ENCODE data around the gene LRP1. TPM values are rescaled to one million over a fixed set of nuclear protein-coding genes. Genes with fewer than 3 reads are reported as not detected.

The LRP1 gene
- total and polyA plus RNA-seq, 4 donors, result 36.8 to 992 (median 370) TPM

DNA sequence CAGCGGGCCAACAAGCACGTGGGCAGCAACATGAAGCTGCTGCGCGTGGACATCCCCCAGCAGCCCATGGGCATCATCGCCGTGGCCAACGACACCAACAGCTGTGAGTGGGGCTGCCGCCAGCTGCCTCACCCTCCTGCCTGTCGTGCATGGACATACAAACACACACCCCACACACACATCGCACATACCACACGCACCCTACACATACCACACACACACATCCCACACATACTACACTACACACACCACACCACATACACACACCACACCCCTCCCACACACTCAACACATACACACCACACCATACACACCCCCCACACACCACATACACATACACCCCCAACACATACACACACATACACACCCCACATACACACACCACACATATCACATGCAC is 63.1 kb downstream of the LRP1 start:
- WGBS, 2 donors, result 85 to 88% methylated on average over 11 of the region's 11 CpGs
- ATAC-seq (ENCODE audit: low FRiP score), result no peak
- H3K4me1 ChIP-seq (ENCODE audit: control insufficient read depth in 1 of 2, insufficient read depth in 2 of 2, low read length in 2 of 2), result no peaks in the 10 kb centered on the region
- DNase-seq, result no peak
- no peak overlapping the region for H3K4me3 ChIP-seq (ENCODE audit: low read length in 2 of 2)
- intact Hi-C loops (cut with DNase I), result no loop called here
- H3K36me3 ChIP-seq (ENCODE audit: control insufficient read depth in 1 of 2, insufficient read depth in 2 of 2, low read length in 1 of 2), result peaks cover 9 to 33% of the 10 kb centered on the region in 2 donors
- no peak overlapping the region for H3K27ac ChIP-seq (ENCODE audit: low read depth in 1 of 2, low read length in 2 of 2)
- no peaks in the 10 kb centered on the region for H3K27me3 ChIP-seq (ENCODE audit: control insufficient read depth in 1 of 2, insufficient read depth in 2 of 2, low read length in 1 of 2)
- H3K9me3 ChIP-seq (ENCODE audit: control insufficient read depth, low read length), result no peaks in the 10 kb centered on the region

DNA sequence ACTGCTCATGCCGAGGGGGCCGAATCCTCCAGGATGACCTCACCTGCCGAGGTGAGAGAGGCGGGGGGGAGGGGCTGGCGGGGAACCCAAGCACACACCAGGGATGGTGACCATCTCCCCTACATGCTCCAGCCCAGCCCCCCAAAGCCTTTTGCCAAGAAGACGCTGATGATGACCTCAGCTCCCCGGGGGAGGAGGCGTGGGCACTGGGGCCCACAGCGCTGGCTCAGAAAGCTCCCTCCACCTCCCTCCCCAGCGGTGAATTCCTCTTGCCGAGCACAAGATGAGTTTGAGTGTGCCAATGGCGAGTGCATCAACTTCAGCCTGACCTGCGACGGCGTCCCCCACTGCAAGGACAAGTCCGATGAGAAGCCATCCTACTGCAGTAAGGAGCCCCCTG is 64.6 kb downstream of the LRP1 start:
- Histone ChIP-seq H3K27ac (ENCODE audit: low read depth in 1 of 2, low read length in 2 of 2) (no peak overlapping the region), H3K27me3 (ENCODE audit: control insufficient read depth in 1 of 2, insufficient read depth in 2 of 2, low read length in 1 of 2) (no peaks in the 10 kb centered on the region), H3K36me3 (ENCODE audit: control insufficient read depth in 1 of 2, insufficient read depth in 2 of 2, low read length in 1 of 2) (peaks cover 4 to 40% of the 10 kb centered on the region in 2 donors), H3K4me1 (ENCODE audit: control insufficient read depth in 1 of 2, insufficient read depth in 2 of 2, low read length in 2 of 2) (no peaks in the 10 kb centered on the region), H3K9me3 (ENCODE audit: control insufficient read depth, low read length) (no peaks in the 10 kb centered on the region), H3K4me3 (ENCODE audit: low read length in 2 of 2) (no peak overlapping the region)
- WGBS, 2 donors, result 65 to 72% methylated on average over 16 of the region's 16 CpGs
- intact Hi-C loops (cut with DNase I), result no loop called here
- ATAC-seq (ENCODE audit: low FRiP score) (no peak), DNase-seq (no peak)

- Histone ChIP-seq H3K27ac (ENCODE audit: low read depth in 1 of 2, low read length in 2 of 2) (no peak overlapping the region), H3K4me1 (ENCODE audit: control insufficient read depth in 1 of 2, insufficient read depth in 2 of 2, low read length in 2 of 2) (no peaks in the 10 kb centered on the region), H3K9me3 (ENCODE audit: control insufficient read depth, low read length) (no peaks in the 10 kb centered on the region), H3K4me3 (ENCODE audit: low read length in 2 of 2) (no peak overlapping the region), H3K36me3 (ENCODE audit: control insufficient read depth in 1 of 2, insufficient read depth in 2 of 2, low read length in 1 of 2) (peaks cover 4 to 43% of the 10 kb centered on the region in 2 donors), H3K27me3 (ENCODE audit: control insufficient read depth in 1 of 2, insufficient read depth in 2 of 2, low read length in 1 of 2) (no peaks in the 10 kb centered on the region)
- DNase-seq (no peak), ATAC-seq (ENCODE audit: low FRiP score) (no peak)
- intact Hi-C loops (cut with DNase I), result no loop called here
- WGBS, 2 donors, result 84 to 87% methylated on average over 18 to 19 of the region's 19 CpGs
These were observed 65.5 kb downstream of the LRP1 start for GRCh38 chr12:57193706-57194245.

- H3K27me3 ChIP-seq (ENCODE audit: control insufficient read depth in 1 of 2, insufficient read depth in 2 of 2, low read length in 1 of 2), result no peaks in the 10 kb centered on the region
- H3K4me1 ChIP-seq (ENCODE audit: control insufficient read depth in 1 of 2, insufficient read depth in 2 of 2, low read length in 2 of 2), result no peaks in the 10 kb centered on the region
- no peak for DNase-seq
- ATAC-seq (ENCODE audit: low FRiP score), result no peak
- H3K27ac ChIP-seq (ENCODE audit: low read depth in 1 of 2, low read length in 2 of 2), result no peak overlapping the region
- H3K36me3 ChIP-seq (ENCODE audit: control insufficient read depth in 1 of 2, insufficient read depth in 2 of 2, low read length in 1 of 2), result peaks cover 7 to 44% of the 10 kb centered on the region in 2 donors
- intact Hi-C loops (cut with DNase I), result no loop called here
- no peak overlapping the region for H3K4me3 ChIP-seq (ENCODE audit: low read length in 2 of 2)
- WGBS, 2 donors, result 91 to 92% methylated on average over 18 of the region's 18 CpGs
- no peaks in the 10 kb centered on the region for H3K9me3 ChIP-seq (ENCODE audit: control insufficient read depth, low read length)
These were observed 66.0 kb downstream of the LRP1 start for GRCh38 chr12:57194253-57194652.

DNA sequence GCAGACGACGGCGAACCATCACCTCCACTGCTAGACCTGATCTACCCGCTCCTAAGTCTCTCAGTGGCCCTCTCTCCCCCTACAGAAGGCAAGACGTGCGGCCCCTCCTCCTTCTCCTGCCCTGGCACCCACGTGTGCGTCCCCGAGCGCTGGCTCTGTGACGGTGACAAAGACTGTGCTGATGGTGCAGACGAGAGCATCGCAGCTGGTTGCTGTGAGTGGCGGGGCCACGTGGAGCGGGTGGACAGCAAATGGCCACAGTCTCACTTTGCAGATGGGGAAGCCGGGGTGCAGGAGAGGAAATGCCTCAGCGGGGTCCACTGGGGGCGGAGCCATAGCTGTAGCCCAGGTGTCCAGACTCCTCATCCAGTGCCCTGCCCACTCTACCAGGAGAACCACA is 66.9 kb downstream of the LRP1 start:
- no peak for DNase-seq
- Histone ChIP-seq H3K27me3 (ENCODE audit: control insufficient read depth in 1 of 2, insufficient read depth in 2 of 2, low read length in 1 of 2) (no peaks in the 10 kb centered on the region), H3K9me3 (ENCODE audit: control insufficient read depth, low read length) (no peaks in the 10 kb centered on the region), H3K4me1 (ENCODE audit: control insufficient read depth in 1 of 2, insufficient read depth in 2 of 2, low read length in 2 of 2) (no peaks in the 10 kb centered on the region), H3K4me3 (ENCODE audit: low read length in 2 of 2) (no peak overlapping the region), H3K27ac (ENCODE audit: low read depth in 1 of 2, low read length in 2 of 2) (no peak overlapping the region), H3K36me3 (ENCODE audit: control insufficient read depth in 1 of 2, insufficient read depth in 2 of 2, low read length in 1 of 2) (peaks cover 13 to 44% of the 10 kb centered on the region in 2 donors)
- no peak for ATAC-seq (ENCODE audit: low FRiP score)
- intact Hi-C loops (cut with DNase I), result no loop called here
- WGBS, 2 donors, result 87 to 89% methylated on average over 19 of the region's 19 CpGs

GRCh38 chr12:57195611-57196371 is 67.5 kb downstream of the LRP1 start:
- ATAC-seq (ENCODE audit: low FRiP score) (no peak), DNase-seq (no peak)
- Histone ChIP-seq H3K9me3 (ENCODE audit: control insufficient read depth, low read length) (no peaks in the 10 kb centered on the region), H3K36me3 (ENCODE audit: control insufficient read depth in 1 of 2, insufficient read depth in 2 of 2, low read length in 1 of 2) (peaks cover 13 to 44% of the 10 kb centered on the region in 2 donors), H3K27me3 (ENCODE audit: control insufficient read depth in 1 of 2, insufficient read depth in 2 of 2, low read length in 1 of 2) (no peaks in the 10 kb centered on the region), H3K4me3 (ENCODE audit: low read length in 2 of 2) (no peak overlapping the region), H3K27ac (ENCODE audit: low read depth in 1 of 2, low read length in 2 of 2) (no peak overlapping the region), H3K4me1 (ENCODE audit: control insufficient read depth in 1 of 2, insufficient read depth in 2 of 2, low read length in 2 of 2) (no peaks in the 10 kb centered on the region)
- intact Hi-C loops (cut with DNase I), result no loop called here
- WGBS, 2 donors, result 81 to 82% methylated on average over 34 of the region's 34 CpGs

DNA sequence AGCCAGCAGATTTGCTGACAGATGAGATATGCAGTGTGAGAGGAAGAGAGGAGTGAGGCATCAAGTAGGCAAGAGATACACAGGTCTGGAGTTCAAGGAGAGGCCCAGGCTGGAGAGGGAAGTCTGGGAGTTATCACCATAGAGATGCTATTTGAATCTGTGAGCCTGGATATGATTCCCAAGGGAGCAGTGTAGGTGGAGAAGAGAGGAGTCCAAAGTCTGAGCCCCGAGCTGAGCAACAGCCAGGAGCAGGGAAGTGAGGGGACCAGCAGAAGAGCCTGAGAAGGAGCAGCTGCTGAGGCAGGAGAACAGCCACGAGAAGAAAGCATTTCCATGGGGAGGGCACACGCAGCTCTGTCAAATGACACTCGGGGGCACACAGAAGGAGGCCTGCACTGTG is 68.2 kb downstream of the LRP1 start:
- DNase-seq (no peak), ATAC-seq (ENCODE audit: low FRiP score) (no peak)
- Histone ChIP-seq H3K27ac (ENCODE audit: low read depth in 1 of 2, low read length in 2 of 2) (no peak overlapping the region), H3K36me3 (ENCODE audit: control insufficient read depth in 1 of 2, insufficient read depth in 2 of 2, low read length in 1 of 2) (peaks cover 16 to 43% of the 10 kb centered on the region in 2 donors), H3K4me3 (ENCODE audit: low read length in 2 of 2) (no peak overlapping the region), H3K9me3 (ENCODE audit: control insufficient read depth, low read length) (no peaks in the 10 kb centered on the region), H3K27me3 (ENCODE audit: control insufficient read depth in 1 of 2, insufficient read depth in 2 of 2, low read length in 1 of 2) (no peaks in the 10 kb centered on the region), H3K4me1 (ENCODE audit: control insufficient read depth in 1 of 2, insufficient read depth in 2 of 2, low read length in 2 of 2) (no peaks in the 10 kb centered on the region)
- 58 to 71% methylated on average over 4 of the region's 4 CpGs for WGBS, 2 donors
- intact Hi-C loops (cut with DNase I), result no loop called here

DNA sequence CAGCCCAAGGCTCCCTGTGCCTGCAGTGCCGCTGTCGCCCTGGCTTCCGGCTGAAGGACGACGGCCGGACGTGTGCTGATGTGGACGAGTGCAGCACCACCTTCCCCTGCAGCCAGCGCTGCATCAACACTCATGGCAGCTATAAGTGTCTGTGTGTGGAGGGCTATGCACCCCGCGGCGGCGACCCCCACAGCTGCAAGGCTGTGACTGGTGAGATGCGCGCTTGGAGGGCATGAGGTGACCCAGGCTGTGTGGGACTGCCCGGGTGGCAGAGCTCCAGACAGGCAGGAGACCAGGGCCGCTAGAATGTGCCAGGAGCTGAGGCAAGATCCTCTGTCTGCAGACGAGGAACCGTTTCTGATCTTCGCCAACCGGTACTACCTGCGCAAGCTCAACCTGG is 68.7 kb downstream of the LRP1 start:
- no peak for ATAC-seq (ENCODE audit: low FRiP score)
- Histone ChIP-seq H3K4me3 (ENCODE audit: low read length in 2 of 2) (no peak overlapping the region), H3K27me3 (ENCODE audit: control insufficient read depth in 1 of 2, insufficient read depth in 2 of 2, low read length in 1 of 2) (no peaks in the 10 kb centered on the region), H3K36me3 (ENCODE audit: control insufficient read depth in 1 of 2, insufficient read depth in 2 of 2, low read length in 1 of 2) (peaks cover 17 to 46% of the 10 kb centered on the region in 2 donors), H3K27ac (ENCODE audit: low read depth in 1 of 2, low read length in 2 of 2) (no peak overlapping the region), H3K9me3 (ENCODE audit: control insufficient read depth, low read length) (no peaks in the 10 kb centered on the region), H3K4me1 (ENCODE audit: control insufficient read depth in 1 of 2, insufficient read depth in 2 of 2, low read length in 2 of 2) (no peaks in the 10 kb centered on the region)
- intact Hi-C loops (cut with DNase I), result no loop called here
- DNase-seq, result no peak
- 85 to 86% methylated on average over 22 of the region's 22 CpGs for WGBS, 2 donors

DNA sequence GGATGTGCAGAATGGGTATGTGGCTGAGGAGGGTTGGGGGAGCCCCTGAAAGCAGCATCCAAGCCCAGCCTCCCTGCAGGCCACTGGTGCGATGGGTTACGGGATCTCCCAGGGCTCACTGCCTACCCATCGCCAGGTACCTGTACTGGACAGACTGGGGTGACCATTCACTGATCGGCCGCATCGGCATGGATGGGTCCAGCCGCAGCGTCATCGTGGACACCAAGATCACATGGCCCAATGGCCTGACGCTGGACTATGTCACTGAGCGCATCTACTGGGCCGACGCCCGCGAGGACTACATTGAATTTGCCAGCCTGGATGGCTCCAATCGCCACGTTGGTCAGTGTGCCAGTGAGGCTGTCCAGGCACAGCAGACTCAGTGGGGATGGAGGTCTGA is 70.0 kb downstream of the LRP1 start:
- no peak overlapping the region for H3K27ac ChIP-seq (ENCODE audit: low read depth in 1 of 2, low read length in 2 of 2)
- H3K9me3 ChIP-seq (ENCODE audit: control insufficient read depth, low read length), result no peaks in the 10 kb centered on the region
- H3K4me3 ChIP-seq (ENCODE audit: low read length in 2 of 2), result no peak overlapping the region
- intact Hi-C loops (cut with DNase I), result no loop called here
- no peaks in the 10 kb centered on the region for H3K27me3 ChIP-seq (ENCODE audit: control insufficient read depth in 1 of 2, insufficient read depth in 2 of 2, low read length in 1 of 2)
- ATAC-seq (ENCODE audit: low FRiP score), result no peak
- H3K36me3 ChIP-seq (ENCODE audit: control insufficient read depth in 1 of 2, insufficient read depth in 2 of 2, low read length in 1 of 2), result peaks cover 17 to 41% of the 10 kb centered on the region in 2 donors
- 90% methylated on average over 17 of the region's 17 CpGs for WGBS, 2 donors
- H3K4me1 ChIP-seq (ENCODE audit: control insufficient read depth in 1 of 2, insufficient read depth in 2 of 2, low read length in 2 of 2), result no peaks in the 10 kb centered on the region
- DNase-seq, result no peak
